ENCODE data around the gene C12orf76.
A peak's percentile ranks its signal among the peaks of the same experiment; 100 is the strongest.
"Not testable (repeated sequence)": the region's sequence is repeated elsewhere in the genome, so short reads cannot be mapped to it uniquely, and the experiment has no call there.

Gene C12orf76

DNA sequence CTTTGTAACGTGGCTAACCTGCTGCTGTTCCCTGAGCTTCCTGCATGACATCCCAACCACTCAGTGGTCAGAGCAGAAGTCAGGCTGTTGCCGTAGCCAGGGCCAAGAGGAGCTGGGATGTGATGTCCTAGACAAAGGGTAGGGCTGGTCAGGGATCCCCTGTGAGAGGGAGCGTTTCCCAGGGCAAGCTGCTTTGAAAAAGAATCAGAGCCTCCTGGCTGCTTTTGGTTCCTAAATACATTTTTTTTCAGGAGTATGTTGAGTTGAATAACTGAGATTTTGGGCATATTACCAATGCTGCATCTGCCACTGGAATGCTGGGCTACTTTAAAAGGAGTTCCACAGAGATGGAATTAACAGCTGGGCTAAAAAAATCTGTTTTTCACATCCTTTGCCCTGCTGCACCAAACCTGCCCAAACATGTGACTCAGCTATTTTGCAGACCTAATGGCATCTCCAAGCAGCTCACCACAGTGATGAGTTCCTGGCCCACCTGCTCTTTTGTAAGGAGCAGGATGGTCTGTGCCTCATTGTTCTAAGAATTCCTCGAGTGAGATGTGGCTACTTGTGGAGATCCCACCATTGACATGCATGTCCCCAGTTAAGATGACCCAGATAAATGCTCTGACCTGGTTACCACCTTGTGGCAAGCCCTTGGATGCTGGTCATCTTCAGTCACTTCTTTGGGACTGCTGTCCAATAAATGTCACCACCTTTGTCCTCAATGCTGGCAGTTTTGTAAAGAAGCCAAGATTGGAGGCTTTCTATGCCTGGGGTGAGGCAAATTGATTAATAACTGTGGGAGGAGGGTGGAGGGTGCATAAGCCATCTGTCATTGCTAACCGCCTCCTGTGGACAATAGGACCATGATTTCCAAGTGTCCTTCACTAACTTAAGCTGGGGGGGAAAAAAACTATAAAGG is 25.0 kb downstream of the C12orf76 start:
- DNase-seq (ENCODE audit: low spot score in 2 of 2) = no peak
- H3K4me1 Mint-ChIP-seq = peaks cover 6% of the 10 kb centered on the region
- H3K27me3 Mint-ChIP-seq = no peaks in the 10 kb centered on the region
- peak overlapping the region; percentile 41 for H3K27ac Mint-ChIP-seq
- H3K4me3 Mint-ChIP-seq = no peak overlapping the region
- H3K36me3 Mint-ChIP-seq = peaks cover 27% of the 10 kb centered on the region
- ATAC-seq (ENCODE audit: low read depth) = no peak
- H3K9me3 Mint-ChIP-seq = no peaks in the 10 kb centered on the region

DNA sequence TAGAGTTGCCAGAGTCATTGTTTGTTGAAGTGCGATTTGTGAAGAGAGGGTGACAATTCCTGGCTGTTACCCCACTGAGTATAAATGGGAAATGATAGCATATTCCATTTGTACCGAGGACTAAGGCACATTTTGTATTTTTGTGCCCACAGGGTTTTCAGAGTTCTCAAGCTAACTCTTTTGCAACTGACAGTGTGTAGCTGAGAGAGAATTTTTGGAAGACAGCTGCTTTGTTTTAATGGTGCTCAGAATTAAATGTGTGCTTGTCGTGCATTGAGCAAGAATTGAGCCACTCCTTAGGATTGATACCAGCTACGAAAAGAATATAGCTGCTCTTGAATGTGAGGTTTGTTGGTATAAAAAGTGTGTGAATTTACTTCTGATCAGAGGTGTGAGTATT is 27.4 kb downstream of the C12orf76 start:
- DNase-seq (ENCODE audit: low spot score in 2 of 2) (no peak), ATAC-seq (ENCODE audit: low read depth) (no peak)
- no peak overlapping the region for H3K27ac Mint-ChIP-seq
- no peak overlapping the region for H3K4me3 Mint-ChIP-seq
- no peaks in the 10 kb centered on the region for H3K27me3 Mint-ChIP-seq
- H3K4me1 Mint-ChIP-seq = peaks cover 6% of the 10 kb centered on the region
- peaks cover 25% of the 10 kb centered on the region for H3K36me3 Mint-ChIP-seq
- H3K9me3 Mint-ChIP-seq = no peaks in the 10 kb centered on the region

DNA sequence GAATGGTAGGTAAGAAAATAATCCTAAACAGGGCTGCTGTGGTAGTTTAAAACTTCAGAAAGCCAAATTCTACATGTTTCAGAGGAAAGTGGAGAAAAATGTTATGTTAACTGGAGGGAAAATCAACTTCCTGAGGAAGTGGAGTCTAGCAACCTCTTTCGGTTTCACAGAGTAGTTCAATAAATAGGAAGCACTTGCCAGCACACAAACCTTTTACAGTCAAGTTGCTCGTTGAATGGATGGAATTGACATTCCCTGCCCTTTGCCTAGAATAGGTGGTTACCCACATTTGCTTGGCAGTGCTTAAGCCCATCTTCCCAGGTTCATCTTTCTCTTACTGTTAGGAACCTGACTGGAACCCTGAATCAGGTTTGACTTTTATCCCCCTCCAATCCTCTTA is 33.2 kb downstream of the C12orf76 start:
- DNase-seq (ENCODE audit: low spot score in 2 of 2) = no peak
- no peaks in the 10 kb centered on the region for H3K9me3 Mint-ChIP-seq
- peaks cover 23% of the 10 kb centered on the region for H3K4me1 Mint-ChIP-seq
- H3K36me3 Mint-ChIP-seq = peaks cover 19% of the 10 kb centered on the region
- H3K27ac Mint-ChIP-seq = peak overlapping the region; percentile 95
- H3K4me3 Mint-ChIP-seq = no peak overlapping the region
- H3K27me3 Mint-ChIP-seq = no peaks in the 10 kb centered on the region
- no peak for ATAC-seq (ENCODE audit: low read depth)

- H3K4me1 Mint-ChIP-seq = peaks cover 33% of the 10 kb centered on the region
- peak overlapping the region; percentile 100 for H3K27ac Mint-ChIP-seq
- H3K9me3 Mint-ChIP-seq = no peaks in the 10 kb centered on the region
- no peaks in the 10 kb centered on the region for H3K27me3 Mint-ChIP-seq
- ATAC-seq (ENCODE audit: low read depth) (no peak), DNase-seq (ENCODE audit: low spot score in 2 of 2) (no peak)
- peak overlapping the region; percentile 77 for H3K4me3 Mint-ChIP-seq
- H3K36me3 Mint-ChIP-seq = peaks cover 16% of the 10 kb centered on the region
Measured at GRCh38 chr12:110012659-110013058, 35.7 kb downstream of the C12orf76 start.

- peak; percentile 82 for ATAC-seq (ENCODE audit: low read depth)
- Mint-ChIP-seq H3K4me1 (peaks cover 33% of the 10 kb centered on the region), H3K9me3 (no peaks in the 10 kb centered on the region), H3K27ac (peak overlapping the region; percentile 100), H3K36me3 (peaks cover 16% of the 10 kb centered on the region), H3K27me3 (no peaks in the 10 kb centered on the region), H3K4me3 (peak overlapping the region; percentile 77)
- peak; percentile 55 to 84 for DNase-seq (ENCODE audit: low spot score in 2 of 2)
Measured at GRCh38 chr12:110012137-110012536, 36.2 kb downstream of the C12orf76 start.

- H3K27ac Mint-ChIP-seq = peak overlapping the region; percentile 100
- peak; percentile 66 for ATAC-seq (ENCODE audit: low read depth)
- peak overlapping the region; percentile 77 for H3K4me3 Mint-ChIP-seq
- DNase-seq (ENCODE audit: low spot score in 2 of 2) = peak; percentile 38 to 58
- H3K4me1 Mint-ChIP-seq = peaks cover 39% of the 10 kb centered on the region
- H3K36me3 Mint-ChIP-seq = peaks cover 20% of the 10 kb centered on the region
- no peaks in the 10 kb centered on the region for H3K9me3 Mint-ChIP-seq
- H3K27me3 Mint-ChIP-seq = no peaks in the 10 kb centered on the region
Measured at GRCh38 chr12:110010853-110011723, 37.2 kb downstream of the C12orf76 start.

- not testable (repeated sequence) for DNase-seq (ENCODE audit: low spot score in 2 of 2); H3K27me3 Mint-ChIP-seq; H3K9me3 Mint-ChIP-seq; ATAC-seq (ENCODE audit: low read depth)
- peak overlapping the region; percentile 100 for H3K27ac Mint-ChIP-seq
- H3K4me3 Mint-ChIP-seq = peak overlapping the region; percentile 77
- peaks cover 22% of the 10 kb centered on the region for H3K36me3 Mint-ChIP-seq
- peaks cover 45% of the 10 kb centered on the region for H3K4me1 Mint-ChIP-seq
Measured at GRCh38 chr12:110008681-110009398, 39.5 kb downstream of the C12orf76 start.

DNA sequence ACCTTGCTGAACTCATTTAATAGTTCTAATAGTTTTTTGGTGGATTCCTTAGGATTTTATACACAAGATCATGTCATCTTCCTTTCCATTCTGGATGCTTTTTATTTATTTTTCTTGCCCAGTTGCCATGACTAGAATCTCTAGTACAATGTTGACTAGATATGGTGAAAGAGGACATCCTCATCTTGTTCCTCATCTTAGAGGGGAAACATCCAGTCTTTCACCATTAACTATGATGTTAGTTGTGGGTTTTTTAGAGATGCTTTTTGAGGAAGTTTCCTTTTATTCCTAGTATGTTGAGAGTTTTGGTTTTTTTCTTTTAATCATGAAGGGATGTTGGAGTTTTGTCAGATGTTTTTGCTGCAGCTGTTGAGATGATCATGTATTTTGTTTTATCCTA is 40.4 kb downstream of the C12orf76 start:
- Mint-ChIP-seq H3K27me3 (no peaks in the 10 kb centered on the region), H3K4me3 (peak overlapping the region; percentile 8), H3K36me3 (peaks cover 27% of the 10 kb centered on the region), H3K4me1 (peaks cover 52% of the 10 kb centered on the region), H3K9me3 (no peaks in the 10 kb centered on the region), H3K27ac (peak overlapping the region; percentile 89)
- no peak for ATAC-seq (ENCODE audit: low read depth)
- DNase-seq (ENCODE audit: low spot score in 2 of 2) = no peak

- H3K9me3 Mint-ChIP-seq = no peaks in the 10 kb centered on the region
- peaks cover 21% of the 10 kb centered on the region for H3K36me3 Mint-ChIP-seq
- no peaks in the 10 kb centered on the region for H3K27me3 Mint-ChIP-seq
- no peak for ATAC-seq (ENCODE audit: low read depth)
- peak overlapping the region; percentile 87 for H3K4me3 Mint-ChIP-seq
- DNase-seq (ENCODE audit: low spot score in 2 of 2) = no peak
- peaks cover 49% of the 10 kb centered on the region for H3K4me1 Mint-ChIP-seq
- peak overlapping the region; percentile 98 for H3K27ac Mint-ChIP-seq
Measured at GRCh38 chr12:110006115-110006514, 42.2 kb downstream of the C12orf76 start.

- peak overlapping the region; percentile 87 for H3K4me3 Mint-ChIP-seq
- H3K36me3 Mint-ChIP-seq = peaks cover 21% of the 10 kb centered on the region
- DNase-seq (ENCODE audit: low spot score in 2 of 2) = no peak
- H3K4me1 Mint-ChIP-seq = peaks cover 48% of the 10 kb centered on the region
- ATAC-seq (ENCODE audit: low read depth) = peak; percentile 61
- no peaks in the 10 kb centered on the region for H3K27me3 Mint-ChIP-seq
- H3K9me3 Mint-ChIP-seq = no peaks in the 10 kb centered on the region
- peak overlapping the region; percentile 98 for H3K27ac Mint-ChIP-seq
Measured at GRCh38 chr12:110005319-110005973, 42.9 kb downstream of the C12orf76 start.

DNA sequence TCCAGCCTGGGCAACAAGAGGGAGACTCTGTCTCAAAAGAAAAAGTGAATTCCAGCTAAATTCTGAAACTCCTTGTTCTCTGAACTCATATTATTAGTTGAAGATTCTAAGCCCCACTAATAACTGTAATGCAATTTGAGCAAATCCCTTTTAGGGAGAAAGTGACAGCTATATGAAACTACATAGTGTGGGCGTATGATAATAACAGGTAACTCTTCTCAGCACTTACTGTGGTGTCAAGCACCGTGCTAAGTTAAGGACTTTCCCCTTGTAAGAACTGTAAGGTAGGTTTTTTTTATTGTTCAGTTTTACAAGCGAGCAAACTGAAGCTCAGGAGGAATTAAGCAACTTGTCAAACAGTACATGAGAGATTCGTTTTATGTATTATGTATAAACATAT is 43.7 kb downstream of the C12orf76 start:
- Mint-ChIP-seq H3K27ac (peak overlapping the region; percentile 98), H3K4me1 (peaks cover 43% of the 10 kb centered on the region), H3K36me3 (peaks cover 19% of the 10 kb centered on the region), H3K27me3 (no peaks in the 10 kb centered on the region), H3K4me3 (peak overlapping the region; percentile 41), H3K9me3 (no peaks in the 10 kb centered on the region)
- no peak for DNase-seq (ENCODE audit: low spot score in 2 of 2)
- peak; percentile 55 for ATAC-seq (ENCODE audit: low read depth)

DNA sequence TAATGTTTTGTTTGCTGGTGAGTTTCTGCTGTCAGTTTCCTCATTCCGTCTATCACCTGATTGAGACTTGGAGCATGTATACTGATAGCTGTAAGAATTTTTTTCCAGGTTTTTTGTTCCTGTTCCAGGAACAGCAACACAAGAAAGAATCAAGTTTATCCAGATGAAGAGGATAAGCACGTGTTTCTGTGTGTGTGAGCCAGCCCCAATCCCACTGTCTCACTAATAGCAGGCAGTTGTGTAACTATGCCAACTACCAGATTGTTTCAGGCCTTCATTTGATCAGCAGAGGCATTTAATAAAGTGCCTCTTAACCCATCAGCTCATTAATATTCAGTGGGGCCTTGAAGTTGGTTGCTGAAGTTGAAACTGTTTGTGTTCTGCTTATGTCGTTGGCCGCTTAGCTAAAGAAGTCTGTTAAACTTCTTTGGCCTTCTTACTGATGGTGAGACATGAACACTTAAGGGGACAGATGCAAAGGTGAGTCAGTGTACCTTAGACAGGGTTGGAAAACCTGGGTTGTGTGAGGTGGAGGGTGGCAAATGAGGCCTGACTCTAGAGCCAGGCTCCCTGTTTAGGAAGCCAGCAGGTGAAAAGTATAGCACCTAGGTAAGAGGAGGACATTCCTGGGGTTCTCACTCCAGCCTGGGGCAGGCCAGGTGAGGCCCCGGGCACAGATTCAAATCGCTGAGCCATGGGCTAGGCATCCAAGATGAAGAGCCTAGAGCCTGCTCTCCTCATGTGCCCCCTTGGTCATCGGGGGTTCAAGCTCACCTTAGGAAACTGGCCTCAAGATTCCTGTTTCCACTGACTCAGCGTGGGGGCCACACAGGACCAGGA is 45.4 kb downstream of the C12orf76 start:
- H3K9me3 Mint-ChIP-seq = no peaks in the 10 kb centered on the region
- H3K4me1 Mint-ChIP-seq = peaks cover 42% of the 10 kb centered on the region
- H3K4me3 Mint-ChIP-seq = peak overlapping the region; percentile 75
- DNase-seq (ENCODE audit: low spot score in 2 of 2) (no peak), ATAC-seq (ENCODE audit: low read depth) (no peak)
- no peaks in the 10 kb centered on the region for H3K27me3 Mint-ChIP-seq
- peak overlapping the region; percentile 98 for H3K27ac Mint-ChIP-seq
- H3K36me3 Mint-ChIP-seq = peaks cover 14% of the 10 kb centered on the region

All from memory B cell (primary cell).